Choroid plexus epithelial cell (primary cell): Measurements from ENCODE around the gene CDC27.
"Not testable (repeated sequence)": the region's sequence is repeated elsewhere in the genome, so short reads cannot be mapped to it uniquely, and the experiment has no call there.

Source experiments
- DNase-seq: peaks from one replicate; pipeline ENCODE4 v3.0.0-alpha.2; 2010; ENCODE audit warnings: low read depth
- H3K4me3 ChIP-seq: 2 replicates; pipeline ENCODE4 v1.5.1; 2011; ENCODE audit warnings: low read depth, mild to moderate bottlenecking, control low read depth, low read length, moderate library complexity
- TF ChIP-seq, protein P1 (sequence below): conservative IDR thresholded peaks from 2 replicates; pipeline ENCODE4 v1.5.1; 2011; ENCODE audit warnings: low read depth, mild to moderate bottlenecking, control low read depth, inconsistent platforms, low read length, moderate library complexity

Gene CDC27

DNA sequence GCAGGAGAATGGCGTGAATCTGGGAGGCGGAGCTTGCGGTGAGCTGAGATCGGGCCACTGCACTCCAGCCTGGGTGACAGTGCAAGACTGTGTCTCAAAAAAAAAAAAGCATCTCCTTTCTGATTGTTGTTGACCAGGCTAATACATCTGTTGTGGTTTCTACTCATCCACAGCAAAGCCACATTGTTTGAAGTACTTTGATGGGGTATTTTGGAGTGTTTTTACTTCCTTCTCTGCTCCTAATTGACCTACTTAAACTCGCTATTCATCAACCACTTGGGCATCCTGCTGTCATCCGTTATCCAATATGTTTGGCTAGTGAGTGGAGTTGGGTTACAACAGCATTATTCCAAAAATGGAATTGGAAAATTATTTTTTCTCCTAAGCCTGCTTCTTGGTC, 3.5 kb upstream of the CDC27 start:
- peak; percentile 10 for DNase-seq
- no peak overlapping the region for H3K4me3 ChIP-seq
- TF ChIP-seq, protein P1, sequence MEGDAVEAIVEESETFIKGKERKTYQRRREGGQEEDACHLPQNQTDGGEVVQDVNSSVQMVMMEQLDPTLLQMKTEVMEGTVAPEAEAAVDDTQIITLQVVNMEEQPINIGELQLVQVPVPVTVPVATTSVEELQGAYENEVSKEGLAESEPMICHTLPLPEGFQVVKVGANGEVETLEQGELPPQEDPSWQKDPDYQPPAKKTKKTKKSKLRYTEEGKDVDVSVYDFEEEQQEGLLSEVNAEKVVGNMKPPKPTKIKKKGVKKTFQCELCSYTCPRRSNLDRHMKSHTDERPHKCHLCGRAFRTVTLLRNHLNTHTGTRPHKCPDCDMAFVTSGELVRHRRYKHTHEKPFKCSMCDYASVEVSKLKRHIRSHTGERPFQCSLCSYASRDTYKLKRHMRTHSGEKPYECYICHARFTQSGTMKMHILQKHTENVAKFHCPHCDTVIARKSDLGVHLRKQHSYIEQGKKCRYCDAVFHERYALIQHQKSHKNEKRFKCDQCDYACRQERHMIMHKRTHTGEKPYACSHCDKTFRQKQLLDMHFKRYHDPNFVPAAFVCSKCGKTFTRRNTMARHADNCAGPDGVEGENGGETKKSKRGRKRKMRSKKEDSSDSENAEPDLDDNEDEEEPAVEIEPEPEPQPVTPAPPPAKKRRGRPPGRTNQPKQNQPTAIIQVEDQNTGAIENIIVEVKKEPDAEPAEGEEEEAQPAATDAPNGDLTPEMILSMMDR, result no peak

DNA sequence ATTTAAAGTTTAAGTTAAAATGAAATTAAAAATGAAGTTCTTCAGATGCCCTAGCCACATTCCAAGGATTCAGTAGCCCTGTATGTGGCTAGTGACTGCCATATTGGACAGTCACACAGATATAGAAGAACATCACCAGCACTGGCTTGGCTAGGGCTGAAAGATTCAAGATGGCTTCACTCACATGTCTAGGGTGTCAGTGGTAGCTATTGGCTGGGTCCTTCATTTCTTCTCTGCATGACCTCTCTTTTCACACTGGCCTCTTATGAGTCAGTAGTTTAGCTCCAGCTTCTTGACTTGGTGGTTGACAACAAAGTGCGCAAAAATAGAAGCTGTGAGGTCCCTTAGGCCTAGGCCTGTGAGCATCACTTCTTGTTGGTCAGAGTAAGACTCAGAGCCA, 1.7 kb upstream of the CDC27 start:
- TF ChIP-seq, protein P1, result no peak
- no peak for DNase-seq

DNA sequence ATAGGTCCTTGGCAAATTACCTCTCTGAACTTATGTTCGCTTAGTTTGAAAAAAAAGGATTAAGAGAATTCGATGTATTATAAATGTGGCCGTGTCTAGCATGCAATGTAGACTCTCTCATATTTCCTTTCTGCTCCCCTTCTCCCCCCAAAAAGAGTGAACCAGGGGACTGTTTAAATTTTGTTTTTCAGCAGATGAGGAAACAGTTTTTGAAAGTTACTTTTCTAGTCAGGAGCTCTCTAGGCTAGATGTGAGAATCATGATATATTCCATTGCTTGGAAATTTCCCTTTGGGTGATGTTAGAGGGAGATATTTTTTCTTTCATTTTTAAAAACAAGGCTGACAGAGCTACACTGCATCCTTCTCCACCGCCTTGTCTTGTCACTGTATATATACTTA, 1.1 kb upstream of the CDC27 start:
- TF ChIP-seq, protein P1, result no peak
- no peak for DNase-seq
- H3K4me3 ChIP-seq, result no peak overlapping the region

More for the DNA sequence above, 1.7 kb upstream of the CDC27 start:
- no peak overlapping the region for H3K4me3 ChIP-seq

DNA sequence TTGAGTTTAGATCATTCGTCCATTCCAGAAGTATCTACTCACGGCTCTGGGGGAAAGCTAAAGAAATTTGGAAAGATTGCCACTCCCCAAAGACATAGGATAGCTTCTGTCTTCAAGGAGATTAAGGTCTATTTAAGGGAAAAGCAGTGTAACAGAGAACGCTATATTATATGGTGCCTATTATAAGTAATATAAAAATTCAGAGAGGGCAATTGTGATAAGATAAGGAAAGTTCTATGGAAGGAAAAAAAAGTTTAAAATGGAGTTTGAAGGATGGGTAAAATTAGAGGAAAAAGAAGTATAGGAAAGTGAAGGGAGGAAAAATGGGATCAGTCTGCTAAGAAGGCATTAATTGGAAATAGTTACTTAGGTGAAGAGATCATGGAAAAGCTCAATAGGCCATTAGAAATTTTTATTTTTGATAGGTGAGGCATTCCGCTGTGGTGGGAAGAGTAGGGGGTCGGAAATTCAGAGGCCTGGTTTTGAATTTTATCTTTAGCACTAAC, 690 bp upstream of the CDC27 start:
- TF ChIP-seq, protein P1, result no peak
- no peak for DNase-seq
- peak overlapping the region; percentile 47 for H3K4me3 ChIP-seq

DNA sequence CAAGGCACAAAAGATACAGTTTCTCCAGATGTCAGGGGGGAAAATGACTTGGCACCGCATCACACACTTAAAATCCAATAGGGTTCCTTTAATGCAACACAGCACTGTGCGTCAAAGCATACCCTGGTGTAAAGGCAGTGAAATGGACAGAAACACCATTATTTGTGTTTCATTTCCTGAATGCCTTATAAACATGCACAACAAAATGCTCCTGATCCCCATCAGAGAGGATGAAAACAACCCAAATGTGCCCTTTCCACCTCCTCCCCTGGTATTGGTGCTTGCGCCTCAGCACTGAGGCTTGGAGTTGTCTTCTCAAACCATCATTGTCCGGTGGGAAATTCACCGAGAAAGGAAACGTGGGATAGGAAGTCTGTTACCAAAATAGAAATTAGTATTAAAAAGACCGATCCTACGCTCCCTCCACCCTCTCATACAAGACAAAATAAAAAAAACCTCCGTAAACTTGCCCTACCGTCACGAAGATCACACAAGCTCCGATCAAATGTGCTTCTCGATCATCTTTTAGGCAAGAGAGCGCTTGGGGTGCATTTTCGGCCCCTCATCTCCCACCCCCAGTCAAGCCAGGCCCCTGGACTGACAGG, 722 bp downstream of the CDC27 start:
- peak overlapping the region; percentile 83 for H3K4me3 ChIP-seq
- TF ChIP-seq, protein P1, result no peak

DNA sequence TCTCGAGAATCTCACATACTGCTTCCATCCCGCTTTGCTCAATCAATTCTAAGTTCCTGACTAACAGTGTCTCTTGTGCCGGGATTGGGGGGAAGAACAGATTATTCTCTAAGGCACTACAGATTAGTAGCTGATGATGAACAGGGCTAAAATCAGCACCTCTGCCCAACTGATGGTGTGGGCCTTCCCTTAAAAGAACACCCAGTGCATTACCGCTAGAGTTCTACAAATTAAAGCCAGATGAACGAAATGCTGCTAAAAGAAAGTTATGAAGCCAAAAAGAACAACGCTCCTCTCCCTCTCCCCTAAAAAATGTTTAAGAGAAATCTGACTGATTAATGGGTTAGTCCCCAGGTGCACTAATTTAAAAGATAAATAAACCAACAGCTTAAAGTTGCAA, 4.4 kb downstream of the CDC27 start:
- TF ChIP-seq, protein P1, result no peak
- peak; percentile 18 for DNase-seq
- H3K4me3 ChIP-seq, result no peak overlapping the region

More for the DNA sequence above, 722 bp downstream of the CDC27 start:
- DNase-seq, result peak; percentile 66

DNA sequence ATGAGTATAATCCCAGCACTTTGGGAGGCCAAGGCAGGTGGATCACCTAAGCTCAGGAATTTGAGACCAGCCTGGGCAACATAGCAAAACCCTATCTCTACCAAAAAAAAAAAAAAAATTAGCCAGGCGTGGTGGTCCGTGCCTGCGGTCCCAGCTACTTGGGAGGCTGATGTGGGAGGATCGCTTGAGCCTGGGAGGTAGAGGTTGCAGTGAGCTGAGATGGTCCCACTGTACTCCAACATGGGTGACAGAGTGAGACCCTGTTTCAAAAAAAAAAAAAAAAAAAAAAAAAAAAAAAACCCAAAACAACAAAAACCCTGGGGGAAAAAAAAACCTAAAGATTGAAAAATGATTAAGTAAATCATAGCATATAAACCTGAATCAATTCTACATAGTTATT, 8.1 kb downstream of the CDC27 start:
- H3K4me3 ChIP-seq, DNase-seq: not testable (repeated sequence)

DNA sequence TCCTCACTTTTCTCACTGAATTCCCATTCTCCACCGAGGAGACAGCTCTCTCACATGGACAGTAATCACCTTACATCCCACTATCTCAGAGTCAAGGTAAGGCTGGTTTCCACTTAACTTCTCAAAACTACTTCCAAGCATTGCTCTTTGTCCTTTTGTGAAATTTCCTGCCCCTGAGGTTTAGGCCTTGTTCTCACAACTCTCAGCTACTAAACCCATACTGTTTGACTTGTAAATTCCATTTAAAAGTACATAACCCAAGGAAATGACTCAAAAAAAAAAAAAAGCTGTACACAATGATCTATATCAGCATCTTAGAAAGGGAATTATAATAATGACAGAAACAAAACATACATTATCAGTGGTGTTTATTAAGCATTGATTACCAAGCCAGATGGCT, 8.8 kb downstream of the CDC27 start:
- H3K4me3 ChIP-seq, result no peak overlapping the region
- DNase-seq, result no peak
- TF ChIP-seq, protein P1, result no peak
